ENCODE results near the gene TBC1D5. TPM values are rescaled to one million over a fixed set of nuclear protein-coding genes. Genes with fewer than 3 reads are reported as not detected.

Gene TBC1D5
- total and polyA plus RNA-seq, 2 experiments from 2014 or later = 31.0 to 69.9 TPM

DNA sequence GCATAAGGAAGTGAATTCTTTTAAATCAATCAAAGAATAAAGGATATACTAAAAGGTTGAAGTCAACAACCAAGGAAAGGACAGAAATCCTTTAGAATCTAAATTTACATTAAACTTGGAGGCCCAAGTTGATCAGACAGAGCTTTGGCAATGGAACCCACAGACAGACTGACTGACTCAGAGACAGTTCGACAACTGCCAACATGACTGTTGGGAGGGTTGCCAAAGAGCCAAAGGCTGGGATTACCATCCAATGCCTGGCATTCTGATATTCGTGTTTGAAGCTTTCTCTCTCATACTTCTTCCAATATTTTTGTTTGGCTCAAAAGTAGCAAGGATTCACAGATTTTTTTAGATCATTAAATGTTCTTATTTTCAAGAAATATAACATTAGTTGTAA, 451.5 kb downstream of the TBC1D5 start:
- TF ChIP-seq EZH2 (IDR thresholded peaks at IDR 0.05; ENCODE audit: insufficient read depth, poor library complexity, severe bottlenecking) (no peak), EZH2phosphoT487 (IDR thresholded peaks at IDR 0.05; ENCODE audit: insufficient read depth, low read depth) (no peak)
- 11 to 34% methylated on average over 2 of the region's 2 CpGs for WGBS, 2 experiments (ENCODE audit: low coverage in 1 of 2, low lambda C conversion rate in 2 of 2, missing lambda C conversion rate in 2 of 2)
- no peak overlapping the region for H2AFZ ChIP-seq
- no peak overlapping the region for H3K4me2 ChIP-seq (ENCODE audit: unreplicated experiment)
- H3K36me3 ChIP-seq (ENCODE audit: low read depth) = no peaks in the 10 kb centered on the region
- no peaks in the 10 kb centered on the region for H3K4me1 ChIP-seq (ENCODE audit: insufficient read depth)
- no peak overlapping the region for H3K4me3 ChIP-seq
- DNase-seq = peak; percentile 53
- in situ Hi-C loops (cut with MboI) = no loop called here
- H4K20me1 ChIP-seq (ENCODE audit: insufficient read depth) = no peaks in the 10 kb centered on the region
- H3F3A ChIP-seq (ENCODE audit: insufficient read depth) = no peaks in the 10 kb centered on the region
- H3K9me2 ChIP-seq (ENCODE audit: insufficient read depth) = no peaks in the 10 kb centered on the region
- no peaks in the 10 kb centered on the region for H3K79me2 ChIP-seq (ENCODE audit: insufficient read depth)
- H3K27ac ChIP-seq = no peak overlapping the region
- H3K27me3 ChIP-seq (replicated peaks; ENCODE audit: insufficient read depth) = no peaks in the 10 kb centered on the region
- no peak overlapping the region for H3K9ac ChIP-seq
- H3K9me3 ChIP-seq (ENCODE audit: low read depth) = no peaks in the 10 kb centered on the region

DNA sequence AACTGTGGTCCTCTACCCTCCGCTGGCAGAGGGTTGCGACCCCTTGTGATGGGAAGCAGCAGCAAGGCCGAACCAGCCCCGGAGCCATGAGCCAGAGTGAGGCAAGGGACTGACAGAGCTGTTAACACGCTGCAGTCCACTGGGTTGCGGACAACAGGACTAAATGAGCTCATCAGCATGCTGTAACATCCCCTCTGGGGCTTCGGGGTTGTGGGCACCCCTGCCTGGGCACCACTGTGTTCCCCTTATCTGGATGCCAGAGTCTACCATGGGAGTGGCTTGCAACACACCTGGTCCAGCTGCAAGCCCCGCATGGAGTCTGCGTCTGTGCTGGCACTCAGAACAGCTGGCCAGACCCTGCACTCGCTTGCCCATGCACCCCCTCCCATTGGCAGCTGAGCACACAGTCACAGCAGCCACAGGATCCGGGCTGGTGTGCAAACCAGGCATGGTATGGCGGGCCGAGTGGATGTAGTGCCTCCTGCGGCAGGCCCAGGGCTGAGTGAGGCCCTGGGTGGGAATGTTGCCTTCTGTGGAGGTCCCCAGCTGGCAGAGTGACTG, 453.5 kb downstream of the TBC1D5 start:
- Histone ChIP-seq H3K4me2 (ENCODE audit: unreplicated experiment) (no peak overlapping the region), H3K9me2 (ENCODE audit: insufficient read depth) (no peaks in the 10 kb centered on the region), H3K4me1 (ENCODE audit: insufficient read depth) (no peaks in the 10 kb centered on the region), H3K27me3 (replicated peaks; ENCODE audit: insufficient read depth) (no peaks in the 10 kb centered on the region), H3K27ac (no peak overlapping the region), H3F3A (ENCODE audit: insufficient read depth) (no peaks in the 10 kb centered on the region), H3K79me2 (ENCODE audit: insufficient read depth) (no peaks in the 10 kb centered on the region), H3K36me3 (ENCODE audit: low read depth) (no peaks in the 10 kb centered on the region), H3K9me3 (ENCODE audit: low read depth) (no peaks in the 10 kb centered on the region), H4K20me1 (ENCODE audit: insufficient read depth) (no peaks in the 10 kb centered on the region), H2AFZ (no peak overlapping the region), H3K9ac (no peak overlapping the region), H3K4me3 (no peak overlapping the region)
- WGBS, 2 experiments (ENCODE audit: low coverage in 1 of 2, low lambda C conversion rate in 2 of 2, missing lambda C conversion rate in 2 of 2) = 96 to 98% methylated on average over 14 of the region's 14 CpGs
- DNase-seq = no peak
- TF ChIP-seq EZH2phosphoT487 (IDR thresholded peaks at IDR 0.05; ENCODE audit: insufficient read depth, low read depth) (no peak), EZH2 (IDR thresholded peaks at IDR 0.05; ENCODE audit: insufficient read depth, poor library complexity, severe bottlenecking) (no peak)
- in situ Hi-C loops (cut with MboI) = no loop called here

DNA sequence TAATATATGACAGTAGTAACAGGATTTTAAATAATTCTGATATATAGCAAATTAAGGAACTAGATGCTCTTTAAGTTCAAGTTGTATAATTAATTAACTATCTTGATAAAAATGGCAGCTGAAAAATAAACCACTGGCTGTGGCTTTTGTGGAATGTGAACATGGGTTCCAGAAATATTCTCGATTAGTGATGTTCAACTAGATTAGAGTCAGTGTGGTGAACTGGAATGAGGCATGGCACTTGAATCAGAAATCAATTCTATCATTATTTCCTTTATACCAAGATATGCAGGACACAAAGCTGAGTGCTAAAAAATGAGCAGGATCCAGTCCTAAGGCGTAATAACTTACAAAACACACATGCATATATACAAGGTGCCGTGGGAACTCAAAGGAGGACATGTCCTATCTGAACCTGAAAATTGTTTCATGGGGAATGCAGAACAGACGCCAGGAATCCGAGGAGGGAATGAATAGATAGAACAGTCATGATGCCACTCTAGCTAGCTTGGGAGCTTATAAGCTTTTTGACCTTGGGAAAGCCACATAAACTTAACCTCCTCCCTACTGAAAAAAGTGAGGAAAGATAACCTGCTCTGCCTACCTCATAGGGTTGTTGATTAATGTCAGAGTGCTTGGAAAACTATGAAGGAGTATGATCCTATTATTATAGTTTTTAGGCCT, 455.3 kb downstream of the TBC1D5 start:
- H3K36me3 ChIP-seq (ENCODE audit: low read depth) = no peaks in the 10 kb centered on the region
- no peaks in the 10 kb centered on the region for H3K79me2 ChIP-seq (ENCODE audit: insufficient read depth)
- WGBS, 2 experiments (ENCODE audit: low coverage in 1 of 2, low lambda C conversion rate in 2 of 2, missing lambda C conversion rate in 2 of 2) = 83 to 85% methylated on average over 5 of the region's 5 CpGs
- no peak overlapping the region for H3K9ac ChIP-seq
- H3F3A ChIP-seq (ENCODE audit: insufficient read depth) = no peaks in the 10 kb centered on the region
- H3K9me3 ChIP-seq (ENCODE audit: low read depth) = no peaks in the 10 kb centered on the region
- DNase-seq = no peak
- no peak overlapping the region for H3K27ac ChIP-seq
- no peaks in the 10 kb centered on the region for H3K27me3 ChIP-seq (replicated peaks; ENCODE audit: insufficient read depth)
- no peak overlapping the region for H3K4me3 ChIP-seq
- in situ Hi-C loops (cut with MboI) = no loop called here
- H3K9me2 ChIP-seq (ENCODE audit: insufficient read depth) = no peaks in the 10 kb centered on the region
- no peak overlapping the region for H2AFZ ChIP-seq
- no peak overlapping the region for H3K4me2 ChIP-seq (ENCODE audit: unreplicated experiment)
- no peak for TF ChIP-seq EZH2 (IDR thresholded peaks at IDR 0.05; ENCODE audit: insufficient read depth, poor library complexity, severe bottlenecking)
- no peak for TF ChIP-seq EZH2phosphoT487 (IDR thresholded peaks at IDR 0.05; ENCODE audit: insufficient read depth, low read depth)
- no peaks in the 10 kb centered on the region for H3K4me1 ChIP-seq (ENCODE audit: insufficient read depth)
- H4K20me1 ChIP-seq (ENCODE audit: insufficient read depth) = no peaks in the 10 kb centered on the region

DNA sequence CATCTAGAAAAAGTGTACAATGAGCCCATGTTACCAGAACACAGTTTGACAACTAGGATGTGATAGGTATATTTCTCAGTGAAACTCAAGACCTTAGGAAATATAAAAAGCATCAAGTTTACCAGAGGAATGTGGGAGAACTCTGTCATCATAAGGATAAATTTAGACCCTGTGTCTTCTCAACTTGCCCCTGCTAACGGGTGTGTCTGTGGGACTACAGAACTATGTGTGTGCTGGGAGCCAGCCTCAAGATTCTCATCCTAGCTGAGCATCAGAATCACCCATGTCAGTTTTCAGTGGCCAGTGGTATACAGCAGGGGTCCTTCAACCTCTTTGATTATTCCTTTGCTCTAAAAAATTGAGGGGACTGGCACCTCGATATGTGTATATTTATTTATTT, 464.4 kb downstream of the TBC1D5 start:
- Histone ChIP-seq H3K9ac (no peak overlapping the region), H3K36me3 (ENCODE audit: low read depth) (no peaks in the 10 kb centered on the region), H4K20me1 (ENCODE audit: insufficient read depth) (no peaks in the 10 kb centered on the region), H3K4me1 (ENCODE audit: insufficient read depth) (no peaks in the 10 kb centered on the region), H3K79me2 (ENCODE audit: insufficient read depth) (no peaks in the 10 kb centered on the region), H3F3A (ENCODE audit: insufficient read depth) (no peaks in the 10 kb centered on the region), H3K9me3 (ENCODE audit: low read depth) (no peaks in the 10 kb centered on the region), H3K4me2 (ENCODE audit: unreplicated experiment) (no peak overlapping the region), H3K27ac (no peak overlapping the region), H3K27me3 (replicated peaks; ENCODE audit: insufficient read depth) (no peaks in the 10 kb centered on the region), H3K9me2 (ENCODE audit: insufficient read depth) (no peaks in the 10 kb centered on the region), H3K4me3 (no peak overlapping the region), H2AFZ (no peak overlapping the region)
- WGBS, 2 experiments (ENCODE audit: low coverage in 1 of 2, low lambda C conversion rate in 2 of 2, missing lambda C conversion rate in 2 of 2) = 83 to 85% methylated on average over 2 of the region's 2 CpGs
- DNase-seq = no peak
- TF ChIP-seq EZH2phosphoT487 (IDR thresholded peaks at IDR 0.05; ENCODE audit: insufficient read depth, low read depth) (no peak), EZH2 (IDR thresholded peaks at IDR 0.05; ENCODE audit: insufficient read depth, poor library complexity, severe bottlenecking) (no peak)
- in situ Hi-C loops (cut with MboI) = loop anchor here (10.0 kb wide), 1 partner anchor 127 kb away; no protein-coding TSS in a partner anchor

Measured in GM23248 (cell line).